Choroid plexus epithelial cell (primary cell): ENCODE measurements around the gene EIF3F.
A peak's percentile ranks its signal among the peaks of the same experiment; 100 is the strongest.

ENCODE experiments used
- DNase-seq: peaks from one replicate; pipeline ENCODE4 v3.0.0-alpha.2; 2010; ENCODE audit warnings: low read depth
- H3K4me3 ChIP-seq: 2 replicates; pipeline ENCODE4 v1.5.1; 2011; ENCODE audit warnings: low read depth, mild to moderate bottlenecking, control low read depth, low read length, moderate library complexity
- CTCF ChIP-seq: conservative IDR thresholded peaks from 2 replicates; pipeline ENCODE4 v1.5.1; 2011; ENCODE audit warnings: low read depth, mild to moderate bottlenecking, control low read depth, inconsistent platforms, low read length, moderate library complexity

The EIF3F gene

GRCh38 chr11:7964261-7964660 is 22.9 kb upstream of the EIF3F start:
- H3K4me3 ChIP-seq = no peak overlapping the region
- DNase-seq = no peak
- no peak for TF ChIP-seq CTCF

GRCh38 chr11:7964873-7965272 is 22.3 kb upstream of the EIF3F start:
- no peak overlapping the region for H3K4me3 ChIP-seq
- peak; percentile 13 for DNase-seq
- no peak for TF ChIP-seq CTCF

GRCh38 chr11:7965386-7965785 is 21.8 kb upstream of the EIF3F start, which contains the start of gene NLRP10:
Gene NLRP10 (minus strand): TSS chr11:7965447. CDS start chr11:7963495, 1,952 bp downstream.
- no peak within 1 kb of the TSS for H3K4me3 ChIP-seq
- DNase-seq = peak; percentile 8
- no peak for TF ChIP-seq CTCF

- no peak overlapping the region for H3K4me3 ChIP-seq
- no peak for TF ChIP-seq CTCF
- no peak for DNase-seq
Observed at GRCh38 chr11:7967097-7967496, 20.0 kb upstream of the EIF3F start.

- H3K4me3 ChIP-seq = no peak overlapping the region
- DNase-seq = peak; percentile 8
- TF ChIP-seq CTCF = no peak
Observed at GRCh38 chr11:7967826-7968225, 19.3 kb upstream of the EIF3F start.

- TF ChIP-seq CTCF = no peak
- no peak overlapping the region for H3K4me3 ChIP-seq
- no peak for DNase-seq
Observed at GRCh38 chr11:7968686-7969085, 18.5 kb upstream of the EIF3F start.

GRCh38 chr11:7969756-7970646 is 17.1 kb upstream of the EIF3F start:
- no peak for DNase-seq
- H3K4me3 ChIP-seq = no peak overlapping the region
- TF ChIP-seq CTCF = no peak
